ENCODE measurements around the gene TACC3.

GRCh38 chr4:1792832-1793495 lies 71.6 kb downstream of the TACC3 start, which contains the start of gene FGFR3:
- peak; percentile 32 to 43 for TF ChIP-seq POLR2A (IDR thresholded peaks at IDR 0.05)
- no peak for TF ChIP-seq CTCF (IDR thresholded peaks at IDR 0.05)

Data from uterus (tissue), 2 donors.